ENCODE data around the gene C10orf88.

C10orf88 gene

DNA sequence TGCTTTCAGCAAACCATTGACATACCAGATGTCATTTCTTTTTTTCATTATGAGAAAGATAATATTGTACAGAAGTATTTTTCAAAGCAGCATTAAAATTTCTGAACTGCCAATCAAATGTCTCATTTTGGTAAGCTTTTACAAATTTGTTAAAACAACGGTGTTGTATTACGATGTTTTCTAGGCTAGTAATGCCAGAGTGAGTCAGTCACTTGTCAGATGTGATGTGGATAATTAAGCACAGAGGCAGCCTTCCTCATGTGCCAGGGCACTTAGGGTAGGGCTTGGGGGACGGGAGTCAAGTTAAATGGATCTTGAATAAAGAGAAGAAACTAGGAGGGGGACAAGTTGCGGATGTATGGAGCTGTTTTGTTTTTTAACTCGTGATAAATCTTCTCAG lies 36.3 kb upstream of the C10orf88 start:
- TF ChIP-seq, protein P1, sequence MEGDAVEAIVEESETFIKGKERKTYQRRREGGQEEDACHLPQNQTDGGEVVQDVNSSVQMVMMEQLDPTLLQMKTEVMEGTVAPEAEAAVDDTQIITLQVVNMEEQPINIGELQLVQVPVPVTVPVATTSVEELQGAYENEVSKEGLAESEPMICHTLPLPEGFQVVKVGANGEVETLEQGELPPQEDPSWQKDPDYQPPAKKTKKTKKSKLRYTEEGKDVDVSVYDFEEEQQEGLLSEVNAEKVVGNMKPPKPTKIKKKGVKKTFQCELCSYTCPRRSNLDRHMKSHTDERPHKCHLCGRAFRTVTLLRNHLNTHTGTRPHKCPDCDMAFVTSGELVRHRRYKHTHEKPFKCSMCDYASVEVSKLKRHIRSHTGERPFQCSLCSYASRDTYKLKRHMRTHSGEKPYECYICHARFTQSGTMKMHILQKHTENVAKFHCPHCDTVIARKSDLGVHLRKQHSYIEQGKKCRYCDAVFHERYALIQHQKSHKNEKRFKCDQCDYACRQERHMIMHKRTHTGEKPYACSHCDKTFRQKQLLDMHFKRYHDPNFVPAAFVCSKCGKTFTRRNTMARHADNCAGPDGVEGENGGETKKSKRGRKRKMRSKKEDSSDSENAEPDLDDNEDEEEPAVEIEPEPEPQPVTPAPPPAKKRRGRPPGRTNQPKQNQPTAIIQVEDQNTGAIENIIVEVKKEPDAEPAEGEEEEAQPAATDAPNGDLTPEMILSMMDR (IDR thresholded peaks at IDR 0.05; ENCODE audit: unreplicated experiment in 3 of 3): no peak
- no peaks in the 10 kb centered on the region for H3K9me3 Mint-ChIP-seq
- no peak overlapping the region for H3K27ac Mint-ChIP-seq
- H3K4me1 Mint-ChIP-seq: no peaks in the 10 kb centered on the region
- H3K27me3 Mint-ChIP-seq (ENCODE audit: low read depth): no peaks in the 10 kb centered on the region
- peaks cover 17% of the 10 kb centered on the region for H3K36me3 Mint-ChIP-seq (ENCODE audit: low read depth)
- H3K4me3 Mint-ChIP-seq: no peak overlapping the region

DNA sequence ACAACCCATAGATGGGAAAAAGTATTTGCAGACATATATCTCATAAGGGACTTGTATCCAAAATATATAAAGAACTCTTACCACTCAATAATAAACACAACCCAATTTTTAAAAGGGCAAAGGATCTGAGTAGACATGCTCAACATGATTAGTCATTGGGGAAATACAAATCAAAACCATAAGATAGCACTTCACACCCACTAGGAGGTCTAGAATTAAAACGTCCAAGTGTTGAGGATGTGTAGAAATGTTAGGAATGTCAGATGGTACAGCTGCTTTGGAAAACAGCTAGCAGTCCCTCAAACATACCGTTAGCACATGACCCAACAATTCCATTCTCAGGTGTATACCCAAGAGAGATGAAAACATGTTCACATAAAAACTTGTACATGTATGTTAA lies 34.5 kb upstream of the C10orf88 start:
- Mint-ChIP-seq H3K36me3 (ENCODE audit: low read depth) (peaks cover 13% of the 10 kb centered on the region), H3K4me3 (no peak overlapping the region), H3K4me1 (no peaks in the 10 kb centered on the region), H3K27ac (no peak overlapping the region), H3K27me3 (ENCODE audit: low read depth) (no peaks in the 10 kb centered on the region), H3K9me3 (no peaks in the 10 kb centered on the region)
- TF ChIP-seq, protein P1 (IDR thresholded peaks at IDR 0.05; ENCODE audit: unreplicated experiment in 3 of 3): no peak

DNA sequence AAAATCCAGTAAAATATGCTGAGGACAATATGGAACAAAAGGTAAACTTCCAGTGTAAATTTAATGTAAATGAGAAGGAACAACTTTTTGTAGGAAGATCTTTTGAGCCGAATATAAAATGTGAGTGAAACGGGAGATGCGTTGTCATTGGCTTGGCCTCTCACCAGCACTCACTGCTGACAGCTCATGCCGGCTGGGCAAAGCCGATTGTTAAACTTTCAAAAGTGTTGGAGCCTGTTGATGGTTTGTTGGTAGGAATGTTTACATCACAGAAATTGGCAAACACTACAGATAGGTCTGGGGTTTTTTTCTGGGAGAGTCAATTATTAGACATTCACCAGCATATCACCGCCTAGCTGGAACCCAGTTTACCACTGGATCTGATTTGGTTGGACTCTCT lies 32.3 kb upstream of the C10orf88 start:
- H3K36me3 Mint-ChIP-seq (ENCODE audit: low read depth): peaks cover 13% of the 10 kb centered on the region
- H3K27me3 Mint-ChIP-seq (ENCODE audit: low read depth): no peaks in the 10 kb centered on the region
- H3K4me1 Mint-ChIP-seq: peaks cover 1% of the 10 kb centered on the region
- no peak overlapping the region for H3K4me3 Mint-ChIP-seq
- TF ChIP-seq, protein P1 (IDR thresholded peaks at IDR 0.05; ENCODE audit: unreplicated experiment in 3 of 3): no peak
- no peak overlapping the region for H3K27ac Mint-ChIP-seq
- H3K9me3 Mint-ChIP-seq: no peaks in the 10 kb centered on the region

DNA sequence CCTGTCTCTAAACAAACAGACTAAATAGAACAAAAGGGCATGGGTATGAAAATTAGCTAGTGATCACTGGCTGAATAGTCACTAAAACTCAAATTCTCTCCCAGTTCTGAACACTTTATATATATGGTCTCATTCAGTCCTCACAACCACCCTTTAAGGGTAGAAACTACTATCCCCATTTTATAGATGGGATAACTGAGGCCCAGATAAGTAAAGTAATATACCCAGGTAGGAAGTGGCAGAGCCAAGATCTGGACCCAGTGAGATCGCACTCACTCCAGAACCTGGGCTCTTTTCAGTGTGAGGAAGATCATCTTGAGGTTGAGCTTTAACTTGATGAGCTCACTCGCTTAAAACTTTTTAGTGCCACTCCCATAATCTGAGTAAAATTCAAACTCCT lies 30.7 kb upstream of the C10orf88 start:
- TF ChIP-seq, protein P1 (IDR thresholded peaks at IDR 0.05; ENCODE audit: unreplicated experiment in 3 of 3): no peak
- H3K27ac Mint-ChIP-seq: no peak overlapping the region

DNA sequence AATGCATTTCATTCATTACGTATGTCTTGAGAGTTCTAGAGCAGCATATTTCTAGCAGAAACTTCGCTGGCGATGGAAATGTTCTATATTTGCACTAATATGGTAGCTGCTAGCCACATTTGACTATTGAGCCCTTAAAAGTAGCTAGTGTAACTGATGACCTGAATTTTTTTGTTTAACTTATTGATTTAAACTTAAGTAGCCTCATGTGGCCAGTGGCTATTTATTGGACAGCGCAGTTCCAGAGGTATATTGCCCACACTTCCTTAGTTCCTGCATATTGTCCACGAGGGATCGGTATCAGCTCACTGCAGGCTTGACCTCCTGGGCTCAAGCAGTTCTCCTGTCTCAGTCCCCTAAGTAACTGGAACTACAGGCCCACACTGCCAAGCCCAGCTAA lies 29.9 kb upstream of the C10orf88 start:
- no peak overlapping the region for H3K4me3 Mint-ChIP-seq
- TF ChIP-seq, protein P1 (IDR thresholded peaks at IDR 0.05; ENCODE audit: unreplicated experiment in 3 of 3): no peak
- peaks cover 9% of the 10 kb centered on the region for H3K36me3 Mint-ChIP-seq (ENCODE audit: low read depth)

More for the DNA sequence above, 30.7 kb upstream of the C10orf88 start:
- Mint-ChIP-seq H3K4me1 (peaks cover 14% of the 10 kb centered on the region), H3K27me3 (ENCODE audit: low read depth) (no peaks in the 10 kb centered on the region), H3K36me3 (ENCODE audit: low read depth) (peaks cover 9% of the 10 kb centered on the region), H3K9me3 (no peaks in the 10 kb centered on the region), H3K4me3 (no peak overlapping the region)

DNA sequence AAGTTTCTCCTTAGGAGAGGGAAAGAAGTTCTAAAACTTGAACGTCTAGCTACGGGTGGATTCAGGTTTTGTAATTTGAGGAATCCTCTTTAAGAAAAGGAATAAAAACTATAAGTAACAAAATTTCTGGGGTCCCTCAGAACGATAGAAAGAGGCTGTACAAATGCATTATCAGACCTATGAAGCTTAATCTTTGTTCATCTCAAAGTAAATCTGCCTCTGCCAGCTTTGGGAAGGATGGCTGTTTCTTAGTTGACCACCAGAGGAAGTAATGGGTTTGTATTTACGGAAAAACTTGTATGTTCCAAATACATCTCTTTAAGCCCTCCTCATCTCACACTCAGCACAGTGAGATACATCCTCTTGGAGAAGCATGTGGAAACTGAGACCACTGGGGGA lies 27.0 kb upstream of the C10orf88 start:
- Mint-ChIP-seq H3K27me3 (ENCODE audit: low read depth) (no peaks in the 10 kb centered on the region), H3K36me3 (ENCODE audit: low read depth) (peaks cover 9% of the 10 kb centered on the region), H3K4me1 (peaks cover 15% of the 10 kb centered on the region), H3K27ac (peak overlapping the region; percentile 88 to 96 (median 96)), H3K9me3 (no peaks in the 10 kb centered on the region), H3K4me3 (peak overlapping the region; percentile 91 to 92 (median 91))
- TF ChIP-seq, protein P1 (IDR thresholded peaks at IDR 0.05; ENCODE audit: unreplicated experiment in 3 of 3): peak; percentile 42 to 61 (median 61)

More for the DNA sequence above, 29.9 kb upstream of the C10orf88 start:
- Mint-ChIP-seq H3K4me1 (peaks cover 15% of the 10 kb centered on the region), H3K9me3 (no peaks in the 10 kb centered on the region), H3K27me3 (ENCODE audit: low read depth) (no peaks in the 10 kb centered on the region), H3K27ac (no peak overlapping the region)

Data from nephron (organoid).